Muscle of arm (tissue), 12 donors: ENCODE results near the gene SULF2. TPM values are rescaled to one million over a fixed set of nuclear protein-coding genes. Genes with fewer than 3 reads are reported as not detected.

Source experiments
- DNase-seq: peaks from one replicate; pipeline ENCODE4 v3.0.0-alpha.2; 2013
- polyA plus RNA-seq, 12 donors: library from polyadenylated mRNA; unstranded; fragments of 120-200 nt; gene quantifications; one replicate each; pipeline ENCODE4 v1.2.1, GENCODE V29; 2013; ENCODE audit not compliant: insufficient read length in 12 of 12

SULF2 gene
- polyA plus RNA-seq, 12 donors, result 36.8 to 99.0 (median 50.7) TPM; not detected in 1

GRCh38 chr20:47764154-47764733 lies 21.0 kb downstream of the SULF2 start:
- no peak for DNase-seq

- no peak for DNase-seq
Observed at GRCh38 chr20:47762699-47763268, 22.5 kb downstream of the SULF2 start.

- DNase-seq, result no peak
Observed at GRCh38 chr20:47761482-47762047, 23.7 kb downstream of the SULF2 start.

DNA sequence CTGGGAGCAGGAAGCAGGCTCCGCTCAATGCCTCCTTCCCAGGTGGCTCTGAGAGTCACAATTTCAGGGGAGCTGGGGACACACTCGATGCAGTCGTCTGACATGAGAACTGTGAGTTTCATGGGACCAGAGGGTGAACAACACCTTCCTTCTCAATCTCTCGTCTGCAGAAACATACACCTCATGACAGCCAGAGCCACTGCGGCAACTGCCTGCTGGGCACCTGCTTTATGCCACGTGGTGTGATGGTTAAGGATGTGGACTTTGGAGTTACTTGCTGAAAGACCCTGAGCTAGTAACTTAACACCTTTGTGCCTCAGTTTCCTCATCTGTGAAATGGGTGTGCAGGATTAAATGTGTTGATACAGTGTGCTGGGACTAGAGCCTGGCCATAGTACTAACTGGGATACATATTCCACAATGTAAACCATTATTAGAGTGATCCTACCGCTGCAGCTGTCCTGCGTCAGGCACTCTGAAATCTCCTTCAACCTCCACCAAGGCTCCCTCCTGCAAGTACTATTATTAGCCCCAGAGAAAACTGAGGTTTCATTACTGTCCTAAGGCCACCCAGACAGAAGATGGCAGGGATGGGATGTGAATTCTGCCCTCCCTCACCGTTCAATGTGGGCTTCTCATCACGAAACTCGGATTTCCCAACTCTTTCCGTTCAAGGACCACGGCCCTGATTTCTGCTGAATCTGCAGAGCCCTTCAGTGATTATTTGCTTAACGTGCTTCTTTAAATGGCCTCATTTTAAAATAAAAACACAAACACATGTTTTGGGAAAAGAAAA lies 24.4 kb downstream of the SULF2 start:
- no peak for DNase-seq

- DNase-seq, result no peak
Observed at GRCh38 chr20:47758517-47759450, 26.5 kb downstream of the SULF2 start.

- DNase-seq, result no peak
Observed at GRCh38 chr20:47757145-47758035, 27.9 kb downstream of the SULF2 start.

DNA sequence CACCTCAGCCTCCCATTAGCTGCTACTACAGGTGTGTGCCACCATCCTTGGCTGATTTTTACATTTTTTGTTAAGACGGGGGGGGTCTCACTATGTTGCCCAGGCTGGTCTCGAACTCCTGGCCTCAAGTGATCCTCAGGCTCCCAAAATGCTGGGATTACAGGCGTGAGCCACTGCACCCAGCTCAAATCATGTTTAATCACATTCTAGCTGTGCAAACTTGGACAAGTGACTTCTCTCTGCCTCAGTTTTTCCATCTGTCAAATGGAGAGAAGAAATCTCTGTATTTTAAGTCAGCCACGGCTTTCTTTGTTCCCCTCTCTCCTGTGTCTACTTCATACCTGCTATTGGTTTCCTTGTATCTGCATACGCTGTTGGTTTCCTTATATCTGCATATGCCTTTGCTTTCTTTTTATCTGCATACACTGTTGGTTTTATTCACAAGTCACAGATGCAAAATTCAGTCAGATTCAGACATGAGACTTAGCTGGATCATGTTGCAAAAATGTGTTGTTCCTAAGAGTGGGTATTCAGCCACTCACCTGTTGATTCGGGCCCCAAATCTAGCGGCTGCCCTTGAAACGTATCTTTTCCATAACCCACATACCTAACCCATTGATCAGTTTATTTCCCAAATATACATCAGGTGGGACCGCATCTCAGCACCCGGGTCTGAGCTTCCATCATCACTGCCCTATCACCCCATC lies 30.2 kb downstream of the SULF2 start:
- no peak for DNase-seq

DNA sequence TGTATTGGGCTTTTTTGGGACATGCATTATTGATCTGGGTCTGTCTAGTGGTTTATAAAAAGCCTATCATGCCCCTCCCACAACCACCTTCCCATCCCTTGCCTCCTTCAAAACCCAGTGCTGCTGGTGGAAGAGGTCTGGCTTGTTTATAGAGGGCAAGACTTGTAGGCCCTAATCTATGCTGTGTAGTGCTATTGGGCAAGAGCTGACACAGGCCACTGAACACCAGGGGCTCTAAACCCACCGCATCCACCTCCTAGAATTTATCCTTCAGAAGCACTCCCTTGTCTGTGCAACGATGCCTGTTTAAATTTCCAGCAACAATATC lies 30.9 kb downstream of the SULF2 start:
- DNase-seq, result no peak

- no peak for DNase-seq
Observed at GRCh38 chr20:47753576-47754387, 31.5 kb downstream of the SULF2 start.

- no peak for DNase-seq
Observed at GRCh38 chr20:47751449-47751848, 33.8 kb downstream of the SULF2 start.

DNA sequence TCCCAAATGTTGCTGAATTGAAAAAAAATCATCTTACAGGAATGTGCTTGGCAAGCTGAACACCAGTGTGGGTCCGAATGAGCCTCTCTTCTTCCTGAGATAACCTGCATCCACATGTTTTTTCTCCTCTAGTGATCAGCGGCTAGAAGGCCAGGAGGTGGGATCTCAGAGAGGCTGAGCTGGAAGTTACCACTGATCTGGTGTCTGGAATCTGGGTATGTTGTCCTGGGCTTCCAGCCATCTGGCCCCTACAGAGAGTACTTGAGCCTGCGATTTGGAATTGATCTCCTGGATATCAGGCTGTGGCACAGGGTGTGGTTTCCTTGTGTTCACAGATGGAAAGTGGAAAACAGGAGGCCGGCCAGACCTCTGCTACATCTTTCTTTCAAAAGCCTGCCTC lies 35.9 kb downstream of the SULF2 start:
- peak; percentile 43 for DNase-seq

GRCh38 chr20:47748823-47749222 lies 36.5 kb downstream of the SULF2 start:
- no peak for DNase-seq

DNA sequence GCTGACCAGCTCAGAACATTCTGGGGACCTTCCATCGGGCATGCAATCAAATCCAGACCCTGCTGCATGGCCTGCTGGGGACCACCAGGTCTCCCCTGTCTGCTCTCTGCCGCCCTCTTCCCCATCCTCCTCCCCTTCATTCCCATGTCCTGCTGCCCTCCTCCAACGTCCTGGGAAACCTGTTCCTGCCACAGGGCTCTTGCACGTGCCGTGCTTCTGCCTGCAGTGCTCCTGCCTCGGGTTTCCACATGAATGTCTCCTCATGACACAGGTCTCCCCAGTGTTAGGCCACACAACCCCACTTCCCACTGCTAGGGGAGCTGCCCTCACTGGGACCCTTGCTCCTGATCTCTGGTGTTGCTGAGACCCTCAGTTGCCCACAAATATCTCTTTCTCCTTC lies 37.2 kb downstream of the SULF2 start:
- DNase-seq, result no peak

DNA sequence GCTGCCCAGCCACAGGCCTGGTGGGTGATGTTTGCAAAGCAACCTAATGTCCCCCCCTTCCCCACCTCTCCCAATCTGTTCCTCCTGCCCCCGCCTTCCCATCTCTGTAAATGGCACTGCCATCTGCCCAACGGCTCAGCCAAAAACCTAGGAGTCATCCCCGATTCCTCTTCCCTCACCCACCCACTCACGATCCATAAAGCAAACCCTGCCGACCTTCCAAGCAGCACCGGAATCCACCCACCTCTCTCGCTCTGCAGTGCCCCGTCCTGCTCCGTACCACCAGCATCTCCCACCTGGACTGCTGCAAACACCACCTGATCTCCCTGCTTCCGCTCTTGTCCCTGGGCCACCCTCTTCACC lies 37.6 kb downstream of the SULF2 start:
- DNase-seq, result no peak

DNA sequence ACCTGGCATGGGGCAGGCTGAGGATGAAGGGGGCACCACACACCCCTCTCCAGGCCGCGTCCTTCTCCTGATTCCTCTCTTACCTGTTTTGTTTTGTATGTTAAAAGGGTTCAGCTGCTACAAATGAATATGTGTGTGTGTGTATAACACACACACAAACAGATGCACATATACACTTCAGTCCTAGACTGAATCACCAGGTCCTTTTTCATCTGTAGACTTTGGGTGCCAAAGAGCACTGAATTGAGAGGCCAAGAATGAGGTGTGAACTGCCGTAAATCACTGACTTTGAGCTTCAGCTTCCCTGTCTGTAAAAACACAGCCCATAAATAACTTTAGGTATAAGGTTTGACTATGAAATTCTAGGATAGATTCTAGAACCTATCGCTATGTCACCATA lies 40.5 kb downstream of the SULF2 start:
- no peak for DNase-seq

DNA sequence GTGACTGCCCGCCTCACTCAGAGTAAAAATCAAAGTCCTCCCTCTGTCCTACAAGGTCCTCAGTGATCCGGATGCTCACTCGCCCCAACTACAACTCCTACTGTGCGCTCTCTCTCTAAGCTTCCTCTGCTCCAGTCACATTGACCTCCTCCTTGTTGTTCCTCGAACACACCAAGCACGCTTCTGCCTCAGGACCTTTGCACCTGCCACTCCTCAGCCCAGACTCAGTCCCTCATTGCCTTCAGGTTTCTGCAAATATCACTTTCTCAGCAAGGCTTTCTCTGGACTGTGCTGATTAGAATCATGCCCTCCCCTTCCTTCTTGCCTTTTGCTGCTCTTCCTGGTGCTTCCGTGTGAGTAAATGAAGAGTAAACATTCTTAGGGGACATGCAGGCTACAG lies 41.6 kb downstream of the SULF2 start:
- DNase-seq, result no peak

DNA sequence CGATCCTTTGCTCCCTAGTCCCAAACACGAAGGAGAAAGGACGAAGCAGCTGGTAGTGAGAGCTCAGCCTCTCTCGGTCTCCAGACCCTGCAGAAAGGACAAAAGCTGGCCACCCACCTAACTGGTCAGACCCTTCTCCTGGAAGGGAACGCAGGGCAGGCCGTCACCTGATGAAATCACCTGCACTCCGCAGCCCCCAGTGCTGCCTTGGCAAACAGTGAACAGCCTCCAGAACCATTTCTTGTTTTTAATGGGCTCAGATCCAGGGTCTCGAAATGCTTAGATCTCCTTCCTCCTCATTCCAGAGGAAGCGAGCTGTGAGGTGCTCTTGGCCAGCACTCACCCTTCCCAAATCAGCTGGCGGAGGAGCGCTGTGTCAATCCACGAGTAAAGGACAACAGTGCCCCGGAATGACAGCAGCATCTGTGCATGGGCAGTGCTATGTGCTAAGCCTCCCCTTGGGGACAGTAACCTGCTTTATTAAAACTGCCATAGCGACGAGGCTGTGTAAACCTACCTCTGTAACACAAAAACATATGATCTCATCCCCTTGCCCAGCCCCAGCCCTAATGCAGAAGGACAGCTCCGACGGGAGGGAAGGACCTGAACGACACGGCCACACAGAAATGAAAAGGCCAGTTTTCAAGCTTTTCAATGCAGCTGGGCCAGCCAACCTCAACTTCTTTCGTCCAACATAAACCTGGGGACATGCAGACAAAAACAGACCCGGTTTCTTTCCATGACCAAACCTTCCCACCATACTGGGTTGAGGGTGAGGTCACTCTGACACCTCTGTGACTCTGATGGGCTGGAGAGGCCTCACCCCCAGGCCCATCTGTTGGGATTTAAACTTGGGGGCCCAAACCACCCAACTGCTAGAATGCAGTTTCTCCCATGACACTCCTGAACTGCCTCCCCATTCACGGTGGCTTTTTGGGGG lies 43.3 kb downstream of the SULF2 start:
- DNase-seq, result no peak

DNA sequence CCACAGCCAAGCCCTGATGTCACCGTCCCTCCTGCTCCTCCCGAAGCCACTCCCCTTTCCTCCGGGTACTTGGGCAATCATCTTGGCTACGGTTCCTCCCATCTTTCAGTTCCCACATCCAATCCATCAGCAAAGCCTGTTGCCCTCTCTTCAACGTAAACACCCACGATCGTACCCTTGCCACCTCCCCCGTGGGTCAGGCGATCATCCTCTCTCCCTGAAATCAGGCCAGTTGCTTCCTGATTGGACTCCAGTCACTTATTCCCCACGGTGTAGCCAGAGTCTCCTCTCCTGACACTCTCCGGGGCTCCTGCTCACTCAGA lies 44.5 kb downstream of the SULF2 start:
- DNase-seq, result no peak
